Cardiac fibroblast (primary cell): ENCODE data around the gene C2CD2L.

Experiments used
- DNase-seq, 2 donors: peaks; one replicate each; pipeline versions ENCODE4 v3.0.0 to v3.0.0-alpha.2; 2010; ENCODE audit warnings: low read depth in 2 of 2
- H3K4me3 ChIP-seq, 2 donors: replicated peaks in 1 of 2; 1 replicate in 1 of 2; 2 replicates in 1 of 2; pipeline ENCODE4 v1.5.1; 2011; ENCODE audit warnings: low read depth in 2 of 2, low read length in 2 of 2, mild to moderate bottlenecking in 2 of 2, moderate library complexity in 1 of 2
- CTCF ChIP-seq: IDR thresholded peaks from one replicate; pipeline ENCODE4 v1.5.1; 2011; ENCODE audit warnings: low read depth, mild to moderate bottlenecking, low read length, inconsistent platforms

Gene C2CD2L

GRCh38 chr11:119088406-119088805, 18.7 kb upstream of the C2CD2L start:
- no peak for TF ChIP-seq CTCF
- no peak overlapping the region for H3K4me3 ChIP-seq
- no peak for DNase-seq

GRCh38 chr11:119089319-119089718, 17.8 kb upstream of the C2CD2L start:
- no peak for TF ChIP-seq CTCF
- no peak overlapping the region for H3K4me3 ChIP-seq
- no peak for DNase-seq

- no peak for TF ChIP-seq CTCF
- peak in 1 of 2 donors; percentile 27 for DNase-seq
- no peak overlapping the region for H3K4me3 ChIP-seq
These were observed 16.0 kb upstream of the C2CD2L start for GRCh38 chr11:119091178-119091577.

GRCh38 chr11:119091966-119092879, 14.9 kb upstream of the C2CD2L start:
- TF ChIP-seq CTCF, result no peak
- peak overlapping the region in 1 of 2 donors; percentile 81 for H3K4me3 ChIP-seq
- no peak for DNase-seq

GRCh38 chr11:119092880-119093842, 14.0 kb upstream of the C2CD2L start:
- DNase-seq, result peak; percentile 34 to 41
- H3K4me3 ChIP-seq, result peak overlapping the region; percentile 73 to 81
- no peak for TF ChIP-seq CTCF

- peak overlapping the region; percentile 73 to 81 for H3K4me3 ChIP-seq
- DNase-seq, result peak; percentile 44 to 58
- TF ChIP-seq CTCF, result no peak
These were observed 13.0 kb upstream of the C2CD2L start for GRCh38 chr11:119093942-119094815.
